GM21825 (cell line): ENCODE results near the gene PDE4D.
"Not testable (repeated sequence)": the region's sequence is repeated elsewhere in the genome, so short reads cannot be mapped to it uniquely, and the experiment has no call there.

Source experiments
- ATAC-seq: cut with Tn5 transposase; IDR thresholded peaks from one replicate; pipeline ENCODE4 v1.9.1; 2021; ENCODE audit warnings: mild to moderate bottlenecking, moderate library complexity; ENCODE audit not compliant: unreplicated experiment

The PDE4D gene

DNA sequence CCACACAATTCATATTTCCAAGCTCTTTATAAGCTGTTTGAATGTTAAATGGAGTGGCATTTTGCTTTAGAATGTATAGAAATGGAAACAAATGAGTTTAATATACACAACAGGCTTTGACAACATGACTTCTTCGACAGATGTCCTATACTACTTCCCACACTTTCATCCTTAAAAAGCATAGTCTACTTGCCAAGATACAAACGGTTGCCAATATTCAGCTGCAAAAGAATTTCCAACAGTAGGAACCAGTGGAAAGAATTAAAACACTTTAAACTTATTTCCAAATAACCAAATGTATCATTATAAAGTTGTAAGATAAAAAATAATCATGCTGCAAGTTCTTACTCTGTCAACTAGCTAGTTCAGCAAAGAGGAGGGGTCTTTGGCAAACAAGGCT lies 456.4 kb downstream of the PDE4D start:
- ATAC-seq = no peak

DNA sequence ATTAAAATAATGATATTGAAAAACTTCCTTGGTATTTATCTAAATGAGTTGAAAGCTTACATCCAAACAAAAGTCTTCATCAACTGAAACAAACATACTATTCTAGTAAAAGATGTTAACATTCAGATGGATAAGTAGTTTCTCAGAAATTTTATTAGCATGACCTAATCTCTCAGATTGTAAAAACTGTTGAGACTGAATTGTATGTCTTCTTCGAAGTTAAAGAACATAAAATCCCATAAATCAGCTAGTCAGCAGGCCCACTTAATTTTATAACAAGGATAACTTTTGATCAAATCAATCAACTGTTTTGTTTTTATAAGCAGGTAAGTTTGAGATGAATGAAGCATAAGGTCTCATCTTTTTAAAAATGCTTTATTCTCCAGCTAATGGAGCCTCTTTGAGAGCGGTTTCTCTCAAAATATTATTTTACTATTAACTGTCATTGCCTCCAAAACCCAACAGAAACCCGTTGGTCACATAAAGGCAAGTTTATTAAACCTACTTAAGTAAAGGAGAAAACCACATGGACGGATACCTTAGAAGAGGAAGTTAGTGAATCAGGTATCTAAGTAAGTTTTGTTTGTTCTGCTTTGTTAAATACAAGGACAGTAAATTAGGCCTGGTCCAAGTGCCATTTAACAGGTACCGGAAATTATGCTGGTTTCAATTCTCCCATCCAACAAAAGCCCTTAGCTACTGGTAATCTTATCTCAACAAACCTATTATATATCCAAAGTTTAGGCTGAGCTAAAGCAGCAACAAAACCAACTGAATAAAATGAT lies 457.0 kb downstream of the PDE4D start:
- ATAC-seq = no peak

DNA sequence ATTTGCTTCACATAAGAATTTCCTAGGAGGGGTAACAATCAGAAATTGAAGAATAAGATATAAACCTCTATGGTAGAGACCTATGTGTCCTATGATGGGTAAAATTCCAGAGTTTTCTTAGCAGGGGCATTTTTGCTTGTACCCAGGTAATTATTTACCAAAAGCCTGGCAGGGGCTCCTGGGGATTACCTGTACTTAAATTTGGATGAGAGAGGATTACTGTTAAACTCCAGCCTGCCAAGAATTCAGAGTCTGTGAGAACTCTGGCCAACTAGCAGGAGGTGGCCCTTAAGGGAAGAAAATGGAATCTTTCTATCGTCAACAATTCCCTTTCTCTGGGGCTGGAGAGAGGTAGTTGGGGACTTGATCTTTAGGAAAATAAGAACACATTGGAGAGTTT lies 460.4 kb downstream of the PDE4D start:
- no peak for ATAC-seq

DNA sequence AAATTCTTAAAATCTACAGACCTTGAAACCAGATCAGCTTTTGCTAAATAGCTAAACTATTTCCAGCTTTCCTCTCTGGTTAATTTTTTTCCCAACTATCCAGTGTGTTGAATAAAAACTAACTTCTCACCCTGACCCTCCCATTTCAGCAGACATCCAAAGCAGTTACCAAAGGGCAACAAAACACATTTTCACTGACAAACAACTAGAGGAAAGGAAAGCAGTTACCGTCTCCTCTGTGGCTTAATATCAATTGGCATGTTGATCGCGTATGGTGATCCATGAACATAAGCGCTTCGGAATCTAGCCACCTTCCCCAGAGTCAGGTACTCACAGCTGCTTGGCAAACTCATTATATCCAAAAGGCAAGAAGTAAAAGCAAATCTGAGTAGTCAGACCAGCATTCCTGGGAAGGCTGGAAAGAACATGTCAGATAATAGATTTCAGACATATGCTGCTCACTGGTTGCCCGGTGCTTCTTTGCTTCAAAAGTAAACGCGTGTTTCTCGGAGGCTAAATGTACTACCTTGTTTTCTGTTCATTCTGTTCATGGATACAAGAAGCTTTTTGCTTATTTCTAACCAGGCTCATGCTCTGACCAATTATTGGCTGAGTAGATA lies 463.4 kb downstream of the PDE4D start:
- ATAC-seq = no peak

DNA sequence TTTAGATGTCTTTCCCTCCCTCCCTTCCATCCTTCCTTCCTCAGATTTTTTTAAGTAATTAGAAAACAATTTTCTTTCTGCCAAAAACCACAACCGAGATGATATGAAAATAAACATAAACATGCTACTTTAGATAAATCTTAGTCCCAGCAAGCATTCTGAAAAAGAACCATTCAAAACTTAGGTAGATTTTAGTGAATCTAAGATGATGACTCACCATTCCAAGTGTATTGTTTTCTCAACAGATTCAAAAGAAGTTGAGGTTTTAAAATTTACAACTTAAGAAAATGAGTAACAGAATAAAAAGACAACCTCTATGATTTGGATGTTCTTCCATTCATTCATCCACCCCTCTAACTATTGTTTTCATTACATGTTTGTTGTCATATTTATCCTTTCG lies 465.1 kb downstream of the PDE4D start:
- ATAC-seq = no peak

DNA sequence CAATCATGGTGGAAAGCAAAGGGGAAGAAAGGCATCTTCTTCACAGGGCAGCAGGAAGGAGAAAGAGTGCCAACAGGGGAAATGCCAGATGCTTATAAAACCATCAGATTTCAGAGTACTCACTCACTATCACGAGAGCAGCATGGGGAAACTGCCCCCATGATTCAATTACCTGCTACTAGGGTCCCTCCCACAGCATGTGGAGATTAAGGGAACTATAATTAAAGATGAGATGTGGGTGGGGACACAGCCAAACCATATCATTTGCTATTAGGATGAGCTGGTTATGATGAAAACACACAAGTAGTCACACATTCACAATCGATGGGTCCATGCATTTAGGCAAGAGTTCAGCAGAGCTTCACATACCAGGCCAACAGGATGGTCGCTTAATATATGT lies 469.0 kb downstream of the PDE4D start:
- no peak for ATAC-seq

DNA sequence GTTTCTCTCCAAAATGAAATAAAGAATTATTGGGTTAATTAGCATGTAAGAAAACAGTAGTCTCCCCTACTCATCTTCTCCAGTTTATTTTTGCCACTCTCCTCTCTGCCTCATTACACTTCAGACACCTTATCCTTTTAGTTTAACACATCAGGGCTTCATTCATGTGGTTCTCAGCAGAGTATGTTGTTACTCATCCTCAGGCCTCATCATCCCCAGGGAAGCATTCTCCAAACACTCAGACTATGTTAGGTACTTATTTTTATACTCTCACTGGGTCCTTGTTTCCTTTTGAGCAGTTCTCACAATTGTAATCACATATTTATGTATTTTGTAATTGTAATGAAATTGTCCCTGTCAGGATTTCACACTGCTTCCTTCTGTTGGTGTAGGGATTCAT lies 470.5 kb downstream of the PDE4D start:
- no peak for ATAC-seq

DNA sequence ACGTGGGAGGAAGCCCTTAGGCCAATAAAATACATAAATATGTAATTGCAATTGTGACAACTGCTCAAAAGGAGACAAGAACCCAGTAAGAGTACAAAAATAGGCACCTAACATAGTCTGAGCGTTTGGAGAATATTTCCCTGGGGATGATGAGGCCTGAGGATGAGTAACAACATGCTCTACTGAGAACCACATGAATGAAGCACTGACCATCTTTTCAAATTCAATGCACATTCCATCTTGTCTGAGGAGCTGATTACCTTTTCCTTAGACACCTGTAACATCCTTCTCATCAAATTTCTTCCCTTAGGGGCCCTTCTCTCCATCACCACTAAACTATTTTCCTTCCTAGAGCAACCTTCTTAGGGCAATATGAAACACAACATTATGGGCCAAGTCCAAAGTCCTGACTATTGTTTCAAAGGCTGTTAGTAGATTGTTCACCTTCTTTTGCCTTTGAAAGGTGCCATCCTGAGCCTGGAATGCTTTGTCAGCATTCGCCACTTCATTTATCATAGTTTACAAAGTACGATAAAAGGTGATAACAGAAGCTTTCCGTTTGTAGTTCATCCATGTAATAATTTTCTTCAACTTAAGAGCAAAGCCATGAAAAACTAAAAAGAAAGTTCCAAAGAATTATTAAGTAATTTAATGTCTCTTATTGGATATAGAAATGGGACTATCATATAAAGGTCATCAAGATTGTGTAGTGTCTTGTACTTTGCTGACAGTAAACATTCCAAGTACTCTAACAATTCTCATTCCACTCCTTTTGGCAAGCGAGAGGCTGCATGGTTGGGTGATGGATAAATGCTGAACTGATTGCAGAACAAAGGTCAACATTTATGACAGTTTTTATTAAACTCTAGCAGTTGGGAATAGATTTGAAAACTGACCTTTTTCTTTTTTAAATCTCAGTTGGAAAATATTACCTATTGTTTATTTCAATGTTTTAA lies 471.3 kb downstream of the PDE4D start:
- ATAC-seq = no peak

DNA sequence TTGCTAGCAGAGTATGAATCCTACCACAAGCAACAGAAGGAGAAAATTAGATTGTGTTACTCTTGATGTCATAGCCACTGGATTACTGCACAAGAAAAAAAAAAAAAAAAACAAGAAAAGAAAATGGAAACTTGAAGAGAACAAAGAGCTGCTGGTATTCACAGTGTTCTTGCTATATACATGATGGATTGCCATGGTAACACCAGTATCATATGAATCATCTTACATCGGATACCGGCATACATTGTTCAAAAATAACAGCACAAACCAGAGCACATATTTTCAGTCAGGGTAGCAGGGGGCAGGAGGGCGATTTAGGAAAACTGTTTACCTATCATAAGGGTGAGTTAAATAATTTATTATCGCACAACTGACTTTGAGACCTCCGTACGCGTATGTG lies 472.9 kb downstream of the PDE4D start:
- ATAC-seq = no peak

DNA sequence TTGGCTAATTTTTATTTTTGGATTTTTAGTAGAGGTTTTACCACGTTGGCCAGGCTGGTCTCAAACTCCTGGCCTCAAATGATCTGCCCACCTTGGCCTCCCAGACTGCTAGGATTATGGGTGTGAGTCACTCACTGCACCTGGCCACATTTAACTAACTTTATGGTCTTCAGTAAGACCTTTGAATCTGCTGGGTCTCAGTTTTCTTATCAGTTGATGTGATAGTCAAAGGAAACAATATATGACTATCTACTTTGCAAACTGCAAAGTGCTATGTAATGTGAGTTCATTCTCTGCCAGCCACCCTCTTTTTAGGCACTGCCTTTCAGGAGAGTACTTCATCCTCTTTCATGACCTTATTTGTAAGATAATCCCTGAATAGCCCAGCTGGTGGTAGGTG lies 474.7 kb downstream of the PDE4D start:
- ATAC-seq = no peak

DNA sequence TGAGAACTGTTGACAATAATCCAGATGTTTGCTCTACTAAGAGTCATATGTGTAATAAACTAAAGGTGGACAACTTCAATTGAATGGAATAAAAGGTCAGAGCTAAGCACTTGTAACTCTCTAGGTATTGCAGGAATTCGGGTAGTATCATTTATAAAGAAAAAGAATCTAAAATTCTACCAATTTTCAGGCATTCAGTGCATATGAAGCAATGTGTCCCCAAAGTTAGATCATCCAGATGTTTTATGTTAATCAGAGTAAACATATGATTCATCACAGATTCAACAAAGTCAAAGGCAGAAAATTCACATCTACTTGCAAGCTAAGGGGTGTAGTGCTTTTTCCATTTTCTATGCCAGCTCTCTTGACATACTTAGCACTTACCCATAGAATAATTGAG lies 477.1 kb downstream of the PDE4D start:
- no peak for ATAC-seq

DNA sequence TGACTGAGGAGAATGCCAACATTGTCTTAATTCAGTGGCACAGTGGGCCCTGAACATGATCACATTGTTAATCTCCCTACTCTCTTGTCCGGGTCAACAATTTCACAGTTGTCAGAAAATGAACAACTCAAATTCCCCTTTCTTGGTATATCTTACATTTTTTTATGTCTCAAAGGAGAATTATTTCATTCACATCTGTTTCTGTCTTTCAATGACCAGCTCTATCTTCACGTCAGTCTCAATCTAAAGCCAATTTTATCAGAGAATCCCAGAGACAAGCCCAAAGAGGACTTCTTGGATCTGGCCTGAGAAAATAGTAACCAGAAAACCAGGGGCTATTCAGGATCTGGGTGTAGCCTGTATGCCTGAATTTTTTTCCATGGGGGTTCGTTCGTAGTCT lies 477.5 kb downstream of the PDE4D start:
- no peak for ATAC-seq

DNA sequence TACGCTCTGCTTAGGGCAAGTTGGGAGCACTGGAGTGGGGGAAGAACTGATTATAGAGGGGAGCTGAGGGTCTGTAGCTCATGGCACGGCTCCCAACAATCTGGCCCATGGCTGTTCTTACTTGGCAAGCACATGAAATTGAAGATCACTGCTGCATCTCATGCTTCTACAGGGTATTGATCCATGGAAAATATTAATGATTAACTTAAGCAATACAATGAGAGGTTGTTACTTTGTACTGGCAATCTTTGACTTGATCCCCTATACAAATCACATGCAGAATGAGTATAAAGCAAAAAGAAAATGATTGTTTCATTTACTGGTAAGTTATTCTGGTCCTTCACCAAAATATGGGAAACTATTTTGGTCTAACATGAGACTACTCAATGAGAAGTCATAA lies 481.1 kb downstream of the PDE4D start:
- no peak for ATAC-seq

DNA sequence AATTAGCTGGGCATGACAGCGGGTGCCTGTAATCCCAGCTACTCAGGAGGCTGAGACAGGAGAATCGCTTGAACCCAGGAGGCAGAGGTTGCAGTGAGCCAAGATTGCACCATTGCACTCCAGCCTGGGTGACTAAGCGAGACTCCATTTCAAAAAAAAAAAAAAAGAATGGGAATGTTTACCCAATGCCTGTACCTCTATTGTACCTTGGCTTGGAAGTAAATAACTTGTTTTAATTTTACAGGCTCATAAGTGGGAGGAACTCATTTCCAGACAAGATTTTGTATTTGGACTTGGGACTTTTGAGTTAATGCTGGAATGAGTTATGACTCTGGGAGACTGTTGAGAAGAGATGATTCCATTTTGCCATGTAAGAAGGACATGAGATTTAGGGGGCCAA lies 484.5 kb downstream of the PDE4D start:
- ATAC-seq = not testable (repeated sequence)

DNA sequence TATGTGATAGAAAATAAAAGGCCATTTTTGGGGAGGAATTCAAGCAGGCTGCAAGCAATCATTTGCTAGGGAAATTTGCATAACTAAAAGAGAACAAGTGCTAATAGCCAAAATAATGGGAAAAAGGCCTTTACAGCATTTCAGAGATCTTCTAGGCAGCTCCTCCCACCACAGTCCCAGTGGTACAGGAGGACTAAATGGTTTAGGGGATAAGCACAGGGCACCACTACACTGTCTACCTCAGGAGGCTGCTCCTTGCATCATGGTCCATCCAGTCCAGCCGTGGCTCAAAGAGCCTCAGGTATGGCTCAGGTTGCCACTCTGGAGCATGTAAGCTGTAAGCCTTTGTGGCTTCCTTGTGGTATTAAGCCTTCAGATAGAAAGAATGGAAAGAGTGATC lies 485.6 kb downstream of the PDE4D start:
- ATAC-seq = no peak

DNA sequence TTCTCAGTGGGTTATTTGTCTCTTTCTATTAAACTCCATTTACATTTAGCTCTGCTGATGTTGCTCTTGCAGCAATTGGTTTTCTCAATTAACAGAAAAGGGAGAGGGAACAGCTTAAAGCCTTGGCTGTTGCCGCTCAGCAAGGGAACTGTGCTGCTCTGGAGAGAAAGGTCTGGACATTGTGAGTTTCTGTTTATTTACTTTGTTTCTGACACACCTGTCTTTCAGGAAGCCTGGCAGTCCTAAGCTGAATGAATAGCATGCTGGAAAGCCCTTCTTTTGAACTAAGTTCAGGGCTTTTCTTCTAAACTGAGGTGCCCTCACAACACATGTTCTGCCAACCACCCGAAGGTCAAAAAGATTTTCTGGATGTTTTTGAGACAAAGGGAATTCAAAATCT lies 491.9 kb downstream of the PDE4D start:
- no peak for ATAC-seq

DNA sequence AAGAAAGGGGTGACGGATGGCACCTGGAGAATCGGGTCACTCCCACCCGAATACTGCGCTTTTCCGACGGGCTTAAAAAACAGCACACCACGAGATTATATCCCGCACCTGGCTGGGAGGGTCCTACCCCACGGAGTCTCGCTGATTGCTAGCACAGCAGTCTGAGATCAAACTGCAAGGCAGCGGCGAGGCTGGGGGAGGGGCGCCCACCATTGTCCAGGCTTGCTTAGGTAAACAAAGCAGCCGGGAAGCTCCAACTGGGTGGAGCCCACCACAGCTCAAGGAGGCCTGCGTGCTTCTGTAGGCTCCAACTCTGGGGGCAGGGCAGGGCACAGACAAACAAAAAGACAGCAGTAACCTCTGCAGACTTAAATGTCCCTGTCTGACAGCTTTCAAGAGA lies 498.6 kb downstream of the PDE4D start:
- not testable (repeated sequence) for ATAC-seq

DNA sequence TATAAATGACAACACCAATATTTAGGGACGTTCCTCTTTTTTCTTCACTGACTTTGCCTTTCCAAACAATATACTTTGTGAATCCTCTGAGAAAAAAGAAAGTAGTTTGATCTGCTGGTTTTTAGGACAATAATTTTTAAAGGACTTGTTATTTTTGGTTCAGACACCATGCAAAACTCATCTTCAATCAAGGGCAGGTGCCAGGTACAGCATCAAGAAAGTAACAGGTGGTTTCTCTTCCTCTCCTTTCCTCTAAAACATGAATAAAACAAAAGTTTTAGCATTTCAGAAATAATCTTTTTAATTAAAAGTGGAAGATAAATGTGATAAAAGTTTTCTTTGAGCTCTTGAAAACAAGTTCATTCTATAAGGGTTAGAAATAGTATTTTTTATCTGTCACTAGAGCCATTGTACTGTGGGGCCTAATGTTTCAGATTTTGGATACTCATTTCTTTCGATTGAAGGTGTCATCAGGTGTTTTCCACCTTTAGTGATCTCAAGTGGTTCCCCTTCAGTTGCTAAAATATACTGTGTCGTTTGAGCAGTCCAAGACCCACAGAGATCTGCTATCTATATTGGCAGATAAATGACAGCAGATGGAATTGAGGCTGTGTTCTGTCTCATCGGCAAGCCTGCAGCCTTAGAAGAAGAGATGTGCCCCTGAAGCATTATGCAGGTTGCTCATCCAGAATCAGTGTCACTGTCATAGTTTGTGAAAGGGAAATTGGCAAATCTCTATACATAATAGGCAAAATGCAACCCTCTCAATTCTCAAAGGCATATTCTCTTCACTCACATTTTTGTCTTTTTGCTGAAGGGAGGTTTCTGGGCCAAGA lies 499.7 kb downstream of the PDE4D start:
- ATAC-seq = no peak

DNA sequence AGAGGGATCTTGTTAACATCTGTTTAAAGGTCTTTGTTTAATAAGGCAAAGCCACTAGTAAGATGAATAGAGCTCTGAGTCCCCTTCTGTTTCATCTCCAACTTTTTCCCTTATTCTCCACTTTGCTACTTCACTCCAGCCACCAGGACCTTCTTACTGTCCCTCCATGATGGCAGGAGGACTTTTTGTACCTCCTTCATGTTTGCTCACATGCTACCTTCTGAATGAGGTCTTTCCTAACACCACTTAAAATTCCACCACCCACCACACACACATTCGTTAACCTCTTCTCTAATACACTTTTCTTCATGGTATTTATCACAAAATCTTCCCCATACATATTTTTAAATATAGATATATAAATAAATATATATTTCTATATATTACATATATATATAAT lies 501.9 kb downstream of the PDE4D start:
- no peak for ATAC-seq

DNA sequence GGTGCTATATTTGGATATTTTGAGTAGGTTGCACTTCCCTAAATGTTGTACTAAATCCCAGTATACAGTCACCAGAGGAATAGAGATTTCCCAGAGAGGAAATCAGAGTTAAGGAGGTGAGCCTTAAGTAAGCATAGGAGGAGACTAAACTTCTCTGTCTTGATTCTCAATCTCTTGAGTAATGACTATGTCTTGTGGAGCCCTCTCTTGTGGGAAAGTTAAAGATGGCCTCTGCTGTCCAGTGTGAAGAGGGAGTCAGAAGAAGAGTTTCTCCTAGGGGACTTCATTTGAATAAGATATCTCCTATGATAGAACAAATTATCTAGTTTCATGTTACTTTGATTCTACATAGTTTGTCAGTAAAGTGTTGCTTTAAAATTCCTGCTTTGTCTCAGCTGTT lies 502.5 kb downstream of the PDE4D start:
- ATAC-seq = no peak
